Psoas muscle (tissue), 8 donors: ENCODE results near the gene PLEKHM3. TPM values are rescaled to one million over a fixed set of nuclear protein-coding genes. Genes with fewer than 3 reads are reported as not detected.

Source experiments
- ATAC-seq, 4 donors: fragments of 200-7000 bp; cut with Tn5 transposase; one replicate each; pipeline ENCODE4 v1.9.1; 2020; ENCODE audit warnings: moderate library complexity in 3 of 4, mild to moderate bottlenecking in 2 of 4
- DNase-seq, 2 donors: peaks; one replicate each; pipeline ENCODE4 v3.0.0-alpha.2; 2020
- H3K27ac ChIP-seq: fragments of 200-600 bp; one replicate; pipeline ENCODE4 v1.8.0; 2022
- H3K27me3 ChIP-seq, 3 donors: fragments of 200-600 bp in 1 of 3; one replicate each; pipeline versions ENCODE4 v1.6.1 to v1.8.0; 2013 to 2022; ENCODE audit warnings: low read length in 2 of 3, mild to moderate bottlenecking in 2 of 3, moderate library complexity in 1 of 3; ENCODE audit not compliant: insufficient read depth in 3 of 3
- H3K36me3 ChIP-seq, 2 donors: fragments of 200-600 bp in 1 of 2; one replicate each; pipeline versions ENCODE4 v1.6.1 to v1.8.0; 2013 to 2022; ENCODE audit warnings: low read depth in 1 of 2, mild to moderate bottlenecking in 1 of 2, moderate library complexity in 1 of 2; ENCODE audit not compliant: insufficient read depth in 1 of 2
- H3K4me1 ChIP-seq: fragments of 200-600 bp; one replicate; pipeline ENCODE4 v1.8.0; 2022
- H3K4me3 ChIP-seq: fragments of 200-600 bp; one replicate; pipeline ENCODE4 v1.8.0; 2022; ENCODE audit warnings: mild to moderate bottlenecking
- H3K9me3 ChIP-seq: fragments of 200-600 bp; one replicate; pipeline ENCODE4 v1.8.0; 2022
- WGBS, 3 donors: extraction: QIAGEN DNeasy Blood & Tissue Kit; methylation state at CpG; one replicate each; pipeline versions ENCODE4 v1.1.6 to v1.1.7; 2013; 5-methylcytosine and 5-hydroxymethylcytosine counted together
- intact Hi-C, 2 donors: fragments of 100-400 bp; cut with DNase I; formaldehyde crosslinking; loops; one replicate each; pipeline versions ENCODE4 v1.11.0 to v1.14.2; 2022
- polyA plus RNA-seq, 3 donors: library from polyadenylated mRNA; stranded (reverse); fragments of 200-250 nt; gene quantifications; one replicate each; pipeline ENCODE4 v1.2.3, GENCODE V29; 2013
- total RNA-seq, 4 donors: library from RNA; stranded (reverse); fragmentation: NEBNext Ultra II Directional in 2 of 4; extraction: Animal tissue kit (Norgen Biotek cat#: 25700) in 2 of 4; gene quantifications; one replicate each; pipeline versions ENCODE4 v1.2.1 to v1.2.4, GENCODE V29; 2021 to 2023
- TF ChIP-seq, protein P1 (sequence below): fragments of 200-600 bp; IDR thresholded peaks from one replicate; pipeline ENCODE4 v1.8.0; 2022; ENCODE audit warnings: antibody characterized with exemption
- donor health status: healthy with polysubstance abuse.
- donor health status: DM: no; HTN: no; CAD: no; lungs with moderate emphysema.
- donor health status: Bipolar disorder and iron deficiency.
- donor health status: healthy.
- donor health status: DM: yes; HTN: yes; CAD: no.
- donor health status: DM: no; HTN: no; CAD: no.
- donor health status: DM: no; HTN: no; CAD: no.
- donor health status: DM: yes; HTN: yes; CAD: no.

Gene PLEKHM3
- total and polyA plus RNA-seq, 7 donors: 1.1 to 5.7 (median 4.0) TPM

GRCh38 chr2:208047840-208048239 is 22.5 kb upstream of the PLEKHM3 start:
- no peak for DNase-seq
- H3K4me3 ChIP-seq: no peak overlapping the region
- H3K4me1 ChIP-seq: no peaks in the 10 kb centered on the region
- ATAC-seq: no peak
- TF ChIP-seq, protein P1, sequence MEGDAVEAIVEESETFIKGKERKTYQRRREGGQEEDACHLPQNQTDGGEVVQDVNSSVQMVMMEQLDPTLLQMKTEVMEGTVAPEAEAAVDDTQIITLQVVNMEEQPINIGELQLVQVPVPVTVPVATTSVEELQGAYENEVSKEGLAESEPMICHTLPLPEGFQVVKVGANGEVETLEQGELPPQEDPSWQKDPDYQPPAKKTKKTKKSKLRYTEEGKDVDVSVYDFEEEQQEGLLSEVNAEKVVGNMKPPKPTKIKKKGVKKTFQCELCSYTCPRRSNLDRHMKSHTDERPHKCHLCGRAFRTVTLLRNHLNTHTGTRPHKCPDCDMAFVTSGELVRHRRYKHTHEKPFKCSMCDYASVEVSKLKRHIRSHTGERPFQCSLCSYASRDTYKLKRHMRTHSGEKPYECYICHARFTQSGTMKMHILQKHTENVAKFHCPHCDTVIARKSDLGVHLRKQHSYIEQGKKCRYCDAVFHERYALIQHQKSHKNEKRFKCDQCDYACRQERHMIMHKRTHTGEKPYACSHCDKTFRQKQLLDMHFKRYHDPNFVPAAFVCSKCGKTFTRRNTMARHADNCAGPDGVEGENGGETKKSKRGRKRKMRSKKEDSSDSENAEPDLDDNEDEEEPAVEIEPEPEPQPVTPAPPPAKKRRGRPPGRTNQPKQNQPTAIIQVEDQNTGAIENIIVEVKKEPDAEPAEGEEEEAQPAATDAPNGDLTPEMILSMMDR: no peak
- H3K9me3 ChIP-seq: no peaks in the 10 kb centered on the region
- no peak overlapping the region for H3K27ac ChIP-seq
- H3K36me3 ChIP-seq: no peaks in the 10 kb centered on the region
- intact Hi-C loops: loop anchor here in 1 of 2 donors (5.0 kb wide), 1 partner anchor 286 kb away; no protein-coding TSS in a partner anchor
- H3K27me3 ChIP-seq: no peaks in the 10 kb centered on the region
- 46 to 55% (median 47%) methylated on average over 3 of the region's 3 CpGs for WGBS, 3 donors

GRCh38 chr2:208046686-208047085 is 21.4 kb upstream of the PLEKHM3 start:
- ATAC-seq: no peak
- Histone ChIP-seq H3K36me3 (no peaks in the 10 kb centered on the region), H3K4me3 (no peak overlapping the region), H3K27ac (no peak overlapping the region), H3K27me3 (no peaks in the 10 kb centered on the region), H3K4me1 (no peaks in the 10 kb centered on the region), H3K9me3 (no peaks in the 10 kb centered on the region)
- DNase-seq: no peak
- intact Hi-C loops: loop anchor here in 1 of 2 donors (5.0 kb wide), 1 partner anchor 284 kb away; no protein-coding TSS in a partner anchor
- 90 to 95% (median 93%) methylated on average over 4 of the region's 4 CpGs for WGBS, 3 donors
- TF ChIP-seq, protein P1: no peak

DNA sequence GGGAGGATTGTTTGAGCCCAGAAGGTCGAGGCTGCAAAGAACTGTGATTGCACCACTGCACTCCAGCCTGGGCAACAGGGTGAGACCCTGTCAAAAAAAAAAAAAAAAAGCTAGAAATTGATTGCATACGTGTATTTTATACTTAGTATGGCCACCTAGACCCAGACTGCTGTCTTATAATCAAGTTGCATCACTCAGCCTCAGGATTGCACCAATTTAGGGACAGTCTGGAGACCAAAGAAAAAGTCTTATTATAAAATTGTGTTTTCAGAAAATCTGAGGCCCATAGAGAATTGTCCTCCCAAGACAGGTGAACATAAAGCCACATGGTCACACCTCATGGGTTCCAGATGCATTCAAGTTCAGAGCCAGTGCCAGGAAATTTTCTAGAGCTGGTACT is 17.1 kb upstream of the PLEKHM3 start:
- intact Hi-C loops: loop anchor here (5.0 kb wide), 2 partner anchors 300 to 415 kb away; partner anchors contain the start of gene METTL21A (in 1 of the 2)
- no peak overlapping the region for H3K27ac ChIP-seq
- no peaks in the 10 kb centered on the region for H3K27me3 ChIP-seq
- no peaks in the 10 kb centered on the region for H3K36me3 ChIP-seq
- no peak for DNase-seq
- no peak overlapping the region for H3K4me3 ChIP-seq
- WGBS, 3 donors: 66 to 93% (median 75%) methylated on average over 2 of the region's 2 CpGs
- ATAC-seq: no peak
- no peaks in the 10 kb centered on the region for H3K4me1 ChIP-seq
- TF ChIP-seq, protein P1: no peak
- H3K9me3 ChIP-seq: no peaks in the 10 kb centered on the region

- Histone ChIP-seq H3K36me3 (no peaks in the 10 kb centered on the region), H3K4me1 (no peaks in the 10 kb centered on the region), H3K27me3 (no peaks in the 10 kb centered on the region), H3K27ac (no peak overlapping the region), H3K9me3 (no peaks in the 10 kb centered on the region), H3K4me3 (no peak overlapping the region)
- TF ChIP-seq, protein P1: no peak
- ATAC-seq (no peak), DNase-seq (no peak)
- intact Hi-C loops: loop anchor here (5.0 kb wide), 2 partner anchors 300 to 415 kb away; partner anchors contain the start of gene METTL21A (in 1 of the 2)
- 74 to 85% (median 76%) methylated on average over 3 of the region's 3 CpGs for WGBS, 3 donors
These were observed 16.7 kb upstream of the PLEKHM3 start for GRCh38 chr2:208042041-208042440.
